Astrocyte (in vitro differentiated cells and primary cell): ENCODE data around the gene ECI1. TPM values are rescaled to one million over a fixed set of nuclear protein-coding genes. Genes with fewer than 3 reads are reported as not detected.

Experiments
- DNase-seq: peaks from one replicate; pipeline ENCODE4 v3.0.0-alpha.2; 2010; ENCODE audit warnings: low read depth
- FAIRE-seq: peaks from 2 replicates; lab custom pipeline; 2011; peaks lifted over from hg19 to GRCh38; lab: Jason Lieb, UNC
- H2AFZ ChIP-seq: 2 replicates; pipeline ENCODE4 v1.6.0; 2012; ENCODE audit warnings: low read depth, low read length, inconsistent platforms
- H3K27ac ChIP-seq: 2 replicates; pipeline ENCODE4 v1.5.1; 2011; ENCODE audit warnings: low read depth, low read length, inconsistent platforms
- H3K27me3 ChIP-seq: 2 replicates; pipeline ENCODE4 v1.6.0; 2011; ENCODE audit warnings: low read length, inconsistent platforms; ENCODE audit not compliant: insufficient read depth
- H3K36me3 ChIP-seq: 2 replicates; pipeline ENCODE4 v1.5.1; 2011; ENCODE audit warnings: low read length, inconsistent platforms; ENCODE audit not compliant: insufficient read depth
- H3K4me1 ChIP-seq: 2 replicates; pipeline ENCODE4 v1.5.1; 2011; ENCODE audit warnings: low read length, inconsistent platforms; ENCODE audit not compliant: insufficient read depth
- H3K4me2 ChIP-seq: 2 replicates; pipeline ENCODE4 v1.6.0; 2012; ENCODE audit warnings: low read length, inconsistent platforms
- H3K4me3 ChIP-seq: 2 replicates; pipeline ENCODE4 v1.5.1; 2011; ENCODE audit warnings: low read depth, mild to moderate bottlenecking, low read length, inconsistent platforms; ENCODE audit not compliant: insufficient read depth
- H3K79me2 ChIP-seq: 2 replicates; pipeline ENCODE4 v1.6.0; 2012; ENCODE audit warnings: mild to moderate bottlenecking, low read length, inconsistent platforms; ENCODE audit not compliant: insufficient read depth
- H3K9ac ChIP-seq: 2 replicates; pipeline ENCODE4 v1.6.0; 2012; ENCODE audit warnings: mild to moderate bottlenecking, low read length, inconsistent platforms
- H3K9me3 ChIP-seq: 2 replicates; pipeline ENCODE4 v1.5.1; 2012; ENCODE audit warnings: low read depth, mild to moderate bottlenecking, low read length, inconsistent platforms; ENCODE audit not compliant: insufficient read depth
- H4K20me1 ChIP-seq: 2 replicates; pipeline ENCODE4 v1.6.0; 2012; ENCODE audit warnings: low read length, inconsistent platforms; ENCODE audit not compliant: insufficient read depth
- H3K27ac Mint-ChIP-seq: one replicate; pipeline ENCODE4 v1.8.0; 2021; ENCODE audit warnings: mild to moderate bottlenecking, mixed read lengths; ENCODE audit not compliant: unreplicated experiment
- H3K27me3 Mint-ChIP-seq: one replicate; pipeline ENCODE4 v1.8.0; 2021; ENCODE audit warnings: low read depth, mixed read lengths; ENCODE audit not compliant: unreplicated experiment
- H3K36me3 Mint-ChIP-seq: one replicate; pipeline ENCODE4 v1.8.0; 2021; ENCODE audit warnings: low read depth, mixed read lengths; ENCODE audit not compliant: unreplicated experiment
- H3K4me1 Mint-ChIP-seq: one replicate; pipeline ENCODE4 v1.8.0; 2021; ENCODE audit warnings: low read depth, mixed read lengths; ENCODE audit not compliant: unreplicated experiment
- H3K4me3 Mint-ChIP-seq: one replicate; pipeline ENCODE4 v1.8.0; 2021; ENCODE audit warnings: mild to moderate bottlenecking, moderate library complexity, mixed read lengths; ENCODE audit not compliant: unreplicated experiment
- H3K9me3 Mint-ChIP-seq: one replicate; pipeline ENCODE4 v1.8.0; 2021; ENCODE audit warnings: mild to moderate bottlenecking, mixed read lengths; ENCODE audit not compliant: unreplicated experiment
- CTCF ChIP-seq: IDR thresholded peaks from 2 replicates; pipeline ENCODE4 v1.5.1; 2011; ENCODE audit warnings: low read depth, mild to moderate bottlenecking, inconsistent platforms, low read length, moderate library complexity; ENCODE audit not compliant: insufficient read depth
- EZH2 ChIP-seq: IDR thresholded peaks from 2 replicates; pipeline ENCODE4 v1.6.1; 2012; ENCODE audit warnings: mild to moderate bottlenecking, low read length, inconsistent platforms; ENCODE audit not compliant: insufficient read depth
- total RNA-seq: library from RNA; stranded (reverse); gene quantifications from 2 replicates; pipeline ENCODE4 v1.2.1, GENCODE V29; 2021

ECI1 gene
- total RNA-seq, 1 donor from 2014 or later = 53.4 TPM

- peak overlapping the region; percentile 85 for H3K4me2 ChIP-seq
- peaks cover 19% of the 10 kb centered on the region for H3K4me1 ChIP-seq
- Mint-ChIP-seq H3K4me1 (peaks cover 12% of the 10 kb centered on the region), H3K27ac (no peak overlapping the region), H3K36me3 (no peaks in the 10 kb centered on the region), H3K9me3 (no peaks in the 10 kb centered on the region), H3K4me3 (peak overlapping the region; percentile 87), H3K27me3 (no peaks in the 10 kb centered on the region)
- no peaks in the 10 kb centered on the region for H3K36me3 ChIP-seq
- peak overlapping the region; percentile 73 for H2AFZ ChIP-seq
- H4K20me1 ChIP-seq = peaks cover 30% of the 10 kb centered on the region
- no peak for TF ChIP-seq CTCF
- FAIRE-seq (no peak), DNase-seq (no peak)
- peak overlapping the region; percentile 66 for H3K27ac ChIP-seq
- peaks cover 29% of the 10 kb centered on the region for H3K79me2 ChIP-seq
- no peaks in the 10 kb centered on the region for H3K9me3 ChIP-seq
- peak overlapping the region; percentile 84 for H3K9ac ChIP-seq
- no peaks in the 10 kb centered on the region for H3K27me3 ChIP-seq
- H3K4me3 ChIP-seq = peak overlapping the region; percentile 72
Measured at GRCh38 chr16:2213817-2214718, 37.3 kb downstream of the ECI1 start.

- peaks cover 19% of the 10 kb centered on the region for H3K4me1 ChIP-seq
- H3K36me3 Mint-ChIP-seq = peaks cover under 1% of the 10 kb centered on the region
- no peaks in the 10 kb centered on the region for H3K36me3 ChIP-seq
- no peaks in the 10 kb centered on the region for H3K9me3 ChIP-seq
- H3K4me1 Mint-ChIP-seq = peaks cover 12% of the 10 kb centered on the region
- peak overlapping the region; percentile 72 for H3K4me3 ChIP-seq
- no peak overlapping the region for H2AFZ ChIP-seq
- peak overlapping the region; percentile 84 for H3K9ac ChIP-seq
- no peak for DNase-seq
- H3K27ac Mint-ChIP-seq = peak overlapping the region; percentile 82
- H3K4me2 ChIP-seq = peak overlapping the region; percentile 85
- peak overlapping the region; percentile 87 for H3K4me3 Mint-ChIP-seq
- H3K27me3 ChIP-seq = no peaks in the 10 kb centered on the region
- H3K27me3 Mint-ChIP-seq = no peaks in the 10 kb centered on the region
- H3K79me2 ChIP-seq = peaks cover 29% of the 10 kb centered on the region
- H3K9me3 Mint-ChIP-seq = no peaks in the 10 kb centered on the region
- H3K27ac ChIP-seq = no peak overlapping the region
- peaks cover 30% of the 10 kb centered on the region for H4K20me1 ChIP-seq
- no peak for FAIRE-seq
- no peak for TF ChIP-seq EZH2
- no peak for TF ChIP-seq CTCF
Measured at GRCh38 chr16:2212362-2213324, 38.7 kb downstream of the ECI1 start.
